Esophagus muscularis mucosa (tissue), 4 donors: ENCODE results near the gene LIMK2.

Experiments
- EP300 ChIP-seq: sonication (generic); formaldehyde crosslinking; IDR thresholded peaks from one replicate; pipeline ENCODE4 v1.6.1; 2017; ENCODE audit warnings: antibody characterized with exemption
- POLR2A ChIP-seq: fragments of 450-650 bp; IDR thresholded peaks from one replicate; pipeline ENCODE4 v1.6.1; 2017; ENCODE audit warnings: antibody characterized with exemption, moderate library complexity, mild to moderate bottlenecking, low read depth
- POLR2AphosphoS5 ChIP-seq, 2 donors: sonication (generic); formaldehyde crosslinking; IDR thresholded peaks; one replicate each; pipeline ENCODE4 v1.6.1; 2017; ENCODE audit warnings: antibody characterized with exemption in 2 of 2
- TF ChIP-seq, protein P1 (sequence below), 3 experiments: fragments of 200-600 bp in 2 of 3; fragments of 450-650 bp in 1 of 3; sonication (generic) in 2 of 3; IDR thresholded peaks; one replicate each; pipeline ENCODE4 v1.5.1; 2017 to 2019; ENCODE audit warnings: antibody characterized with exemption in 3 of 3, mild to moderate bottlenecking in 2 of 3, moderate library complexity in 1 of 3

DNA sequence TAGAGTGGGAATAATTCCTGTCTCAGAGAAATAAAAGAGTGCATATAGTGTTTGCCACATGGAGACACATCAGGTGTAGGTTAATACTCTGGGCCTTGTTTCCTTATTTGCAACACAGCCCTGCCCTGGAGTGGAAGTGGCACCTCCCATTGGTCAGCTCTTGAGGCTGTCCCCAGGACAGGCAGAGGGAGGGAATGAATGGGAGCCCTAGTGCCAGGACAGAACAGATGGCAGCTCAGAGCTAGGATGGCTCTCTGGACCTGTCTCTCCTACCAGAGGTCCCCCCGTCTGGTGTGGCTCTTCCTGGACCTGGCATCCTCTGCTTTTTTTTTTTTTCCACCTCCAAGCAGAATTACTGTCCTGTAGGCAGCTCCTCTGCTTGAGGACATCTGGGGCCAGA, 35.6 kb downstream of the LIMK2 start:
- TF ChIP-seq, protein P1, sequence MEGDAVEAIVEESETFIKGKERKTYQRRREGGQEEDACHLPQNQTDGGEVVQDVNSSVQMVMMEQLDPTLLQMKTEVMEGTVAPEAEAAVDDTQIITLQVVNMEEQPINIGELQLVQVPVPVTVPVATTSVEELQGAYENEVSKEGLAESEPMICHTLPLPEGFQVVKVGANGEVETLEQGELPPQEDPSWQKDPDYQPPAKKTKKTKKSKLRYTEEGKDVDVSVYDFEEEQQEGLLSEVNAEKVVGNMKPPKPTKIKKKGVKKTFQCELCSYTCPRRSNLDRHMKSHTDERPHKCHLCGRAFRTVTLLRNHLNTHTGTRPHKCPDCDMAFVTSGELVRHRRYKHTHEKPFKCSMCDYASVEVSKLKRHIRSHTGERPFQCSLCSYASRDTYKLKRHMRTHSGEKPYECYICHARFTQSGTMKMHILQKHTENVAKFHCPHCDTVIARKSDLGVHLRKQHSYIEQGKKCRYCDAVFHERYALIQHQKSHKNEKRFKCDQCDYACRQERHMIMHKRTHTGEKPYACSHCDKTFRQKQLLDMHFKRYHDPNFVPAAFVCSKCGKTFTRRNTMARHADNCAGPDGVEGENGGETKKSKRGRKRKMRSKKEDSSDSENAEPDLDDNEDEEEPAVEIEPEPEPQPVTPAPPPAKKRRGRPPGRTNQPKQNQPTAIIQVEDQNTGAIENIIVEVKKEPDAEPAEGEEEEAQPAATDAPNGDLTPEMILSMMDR (IDR thresholded peaks at IDR 0.05), result no peak
- no peak for TF ChIP-seq POLR2AphosphoS5 (IDR thresholded peaks at IDR 0.05)
- TF ChIP-seq POLR2A, result no peak
- no peak for TF ChIP-seq EP300
